ENCODE measurements around the gene DACH1. TPM values are rescaled to one million over a fixed set of nuclear protein-coding genes. Genes with fewer than 3 reads are reported as not detected.

DACH1 gene
- total RNA-seq, 1 experiment from 2014 or later, result not detected

GRCh38 chr13:71827241-71827640 lies 39.8 kb downstream of the DACH1 start:
- H3K36me3 ChIP-seq (ENCODE audit: low read depth, low read length), result no peaks in the 10 kb centered on the region; the same call in 1 of the 2 replicates
- intact Hi-C loops (cut with micrococcal nuclease), result no loop called here
- BruUV-seq (replicated peaks), result no TSS peak
- no peaks in the 10 kb centered on the region for H3F3A ChIP-seq (ENCODE audit: low read length, unreplicated experiment)
- ATAC-seq (no peak), DNase-seq (no peak)
- H3K4me3 ChIP-seq (ENCODE audit: low read length), result no peak overlapping the region
- no peaks in the 10 kb centered on the region for H4K20me1 ChIP-seq (ENCODE audit: low read length)
- no peak overlapping the region for H3K9ac ChIP-seq (ENCODE audit: low read length)
- ChIA-PET POLR2A (ENCODE audit: unreplicated experiment) (no interaction called here), CTCF (no interaction called here)
- TF ChIP-seq EZH2 (IDR thresholded peaks at IDR 0.05; ENCODE audit: low read length, unreplicated experiment), result no peak
- no peak for TF ChIP-seq CTCF (conservative IDR thresholded peaks at IDR 0.05; ENCODE audit: low read depth, low read length)
- TF ChIP-seq EZH2phosphoT487 (IDR thresholded peaks at IDR 0.05; ENCODE audit: borderline replicate concordance, low read length), result no peak
- H3K9me2 ChIP-seq (replicated peaks; ENCODE audit: low read length), result no peaks in the 10 kb centered on the region
- no peak overlapping the region for H3K4me2 ChIP-seq (ENCODE audit: low read length)
- H3K27me3 ChIP-seq (ENCODE audit: low read length), result no peaks in the 10 kb centered on the region
- H3K9me3 ChIP-seq (ENCODE audit: low read length), result no peaks in the 10 kb centered on the region
- H3K79me2 ChIP-seq (ENCODE audit: low read length), result no peaks in the 10 kb centered on the region
- H3K4me1 ChIP-seq (ENCODE audit: insufficient read depth, low read length), result no peaks in the 10 kb centered on the region
- H2AFZ ChIP-seq (ENCODE audit: low read length), result no peak overlapping the region
- no peak overlapping the region for H3K27ac ChIP-seq (ENCODE audit: low read length)

DNA sequence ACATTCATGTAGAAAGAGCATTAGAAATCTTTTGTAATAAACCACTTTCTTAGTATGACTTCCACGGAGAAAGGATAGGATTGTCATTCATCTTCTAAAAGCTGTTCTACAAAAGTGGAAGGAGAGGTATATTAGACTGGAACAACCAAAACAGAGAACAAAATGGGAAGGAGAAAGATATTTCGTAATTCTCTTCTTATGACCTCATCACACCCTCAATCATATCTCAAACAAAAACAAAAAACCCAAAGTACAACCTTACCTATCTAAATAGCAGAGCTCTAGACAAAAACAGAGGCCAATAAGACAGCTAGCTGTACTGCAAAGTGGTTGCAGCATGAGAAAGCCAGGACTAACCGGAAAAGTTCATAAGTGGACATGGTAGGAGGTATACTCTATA lies 46.3 kb downstream of the DACH1 start:
- TF ChIP-seq EZH2phosphoT487 (IDR thresholded peaks at IDR 0.05; ENCODE audit: borderline replicate concordance, low read length) (no peak), EZH2 (IDR thresholded peaks at IDR 0.05; ENCODE audit: low read length, unreplicated experiment) (no peak), CTCF (conservative IDR thresholded peaks at IDR 0.05; ENCODE audit: low read depth, low read length) (no peak)
- no TSS peak for BruUV-seq (replicated peaks)
- no peaks in the 10 kb centered on the region for H3K4me1 ChIP-seq (ENCODE audit: insufficient read depth, low read length)
- H3K27me3 ChIP-seq (ENCODE audit: low read length), result no peaks in the 10 kb centered on the region
- no peak for DNase-seq
- no peaks in the 10 kb centered on the region; the same call in 1 of the 2 replicates for H3K36me3 ChIP-seq (ENCODE audit: low read depth, low read length)
- H3K9me3 ChIP-seq (ENCODE audit: low read length), result no peaks in the 10 kb centered on the region
- no peaks in the 10 kb centered on the region for H4K20me1 ChIP-seq (ENCODE audit: low read length)
- no peaks in the 10 kb centered on the region for H3F3A ChIP-seq (ENCODE audit: low read length, unreplicated experiment)
- no peaks in the 10 kb centered on the region for H3K9me2 ChIP-seq (replicated peaks; ENCODE audit: low read length)
- ChIA-PET POLR2A (ENCODE audit: unreplicated experiment) (no interaction called here), CTCF (no interaction called here)
- H3K27ac ChIP-seq (ENCODE audit: low read length), result no peak overlapping the region
- H3K79me2 ChIP-seq (ENCODE audit: low read length), result no peaks in the 10 kb centered on the region
- H2AFZ ChIP-seq (ENCODE audit: low read length), result no peak overlapping the region
- H3K9ac ChIP-seq (ENCODE audit: low read length), result no peak overlapping the region
- intact Hi-C loops (cut with micrococcal nuclease), result no loop called here
- no peak overlapping the region for H3K4me3 ChIP-seq (ENCODE audit: low read length)
- no peak overlapping the region for H3K4me2 ChIP-seq (ENCODE audit: low read length)
- ATAC-seq, result no peak

GRCh38 chr13:71817335-71817734 lies 49.7 kb downstream of the DACH1 start:
- ChIA-PET POLR2A (ENCODE audit: unreplicated experiment) (no interaction called here), CTCF (no interaction called here)
- no peaks in the 10 kb centered on the region for H4K20me1 ChIP-seq (ENCODE audit: low read length)
- ATAC-seq (no peak), DNase-seq (no peak)
- H3K27me3 ChIP-seq (ENCODE audit: low read length), result no peaks in the 10 kb centered on the region
- H3K27ac ChIP-seq (ENCODE audit: low read length), result no peak overlapping the region
- H3K79me2 ChIP-seq (ENCODE audit: low read length), result no peaks in the 10 kb centered on the region
- H3K9me2 ChIP-seq (replicated peaks; ENCODE audit: low read length), result no peaks in the 10 kb centered on the region
- no TSS peak for BruUV-seq (replicated peaks)
- no peak overlapping the region for H2AFZ ChIP-seq (ENCODE audit: low read length)
- H3F3A ChIP-seq (ENCODE audit: low read length, unreplicated experiment), result no peaks in the 10 kb centered on the region
- no peak overlapping the region for H3K4me3 ChIP-seq (ENCODE audit: low read length)
- no peak for TF ChIP-seq CTCF (conservative IDR thresholded peaks at IDR 0.05; ENCODE audit: low read depth, low read length)
- TF ChIP-seq EZH2phosphoT487 (IDR thresholded peaks at IDR 0.05; ENCODE audit: borderline replicate concordance, low read length), result no peak
- TF ChIP-seq EZH2 (IDR thresholded peaks at IDR 0.05; ENCODE audit: low read length, unreplicated experiment), result no peak
- no peak overlapping the region for H3K4me2 ChIP-seq (ENCODE audit: low read length)
- H3K9me3 ChIP-seq (ENCODE audit: low read length), result no peaks in the 10 kb centered on the region
- H3K36me3 ChIP-seq (ENCODE audit: low read depth, low read length), result no peaks in the 10 kb centered on the region
- no peak overlapping the region for H3K9ac ChIP-seq (ENCODE audit: low read length)
- no peaks in the 10 kb centered on the region for H3K4me1 ChIP-seq (ENCODE audit: insufficient read depth, low read length)
- intact Hi-C loops (cut with micrococcal nuclease), result no loop called here

All from PC-3 (cell line).